Fibroblast of lung (primary cell): Measurements from ENCODE around the gene AHR.

Source experiments
- EZH2 ChIP-seq: IDR thresholded peaks from 2 replicates; pipeline ENCODE4 v1.5.1; 2012; ENCODE audit warnings: low read length, control low read depth, mild to moderate bottlenecking; ENCODE audit errors: missing control alignments
- TF ChIP-seq, protein P1 (sequence below), 2 donors: IDR thresholded peaks in 1 of 2; conservative IDR thresholded peaks in 1 of 2; 1 replicate in 1 of 2; 2 replicates in 1 of 2; pipeline ENCODE4 v1.5.1; 2011 to 2012; ENCODE audit warnings: low read length in 2 of 2, control low read depth in 1 of 2, inconsistent platforms in 1 of 2, low read depth in 1 of 2, mild to moderate bottlenecking in 1 of 2

- no peak for TF ChIP-seq EZH2
- TF ChIP-seq, protein P1, sequence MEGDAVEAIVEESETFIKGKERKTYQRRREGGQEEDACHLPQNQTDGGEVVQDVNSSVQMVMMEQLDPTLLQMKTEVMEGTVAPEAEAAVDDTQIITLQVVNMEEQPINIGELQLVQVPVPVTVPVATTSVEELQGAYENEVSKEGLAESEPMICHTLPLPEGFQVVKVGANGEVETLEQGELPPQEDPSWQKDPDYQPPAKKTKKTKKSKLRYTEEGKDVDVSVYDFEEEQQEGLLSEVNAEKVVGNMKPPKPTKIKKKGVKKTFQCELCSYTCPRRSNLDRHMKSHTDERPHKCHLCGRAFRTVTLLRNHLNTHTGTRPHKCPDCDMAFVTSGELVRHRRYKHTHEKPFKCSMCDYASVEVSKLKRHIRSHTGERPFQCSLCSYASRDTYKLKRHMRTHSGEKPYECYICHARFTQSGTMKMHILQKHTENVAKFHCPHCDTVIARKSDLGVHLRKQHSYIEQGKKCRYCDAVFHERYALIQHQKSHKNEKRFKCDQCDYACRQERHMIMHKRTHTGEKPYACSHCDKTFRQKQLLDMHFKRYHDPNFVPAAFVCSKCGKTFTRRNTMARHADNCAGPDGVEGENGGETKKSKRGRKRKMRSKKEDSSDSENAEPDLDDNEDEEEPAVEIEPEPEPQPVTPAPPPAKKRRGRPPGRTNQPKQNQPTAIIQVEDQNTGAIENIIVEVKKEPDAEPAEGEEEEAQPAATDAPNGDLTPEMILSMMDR (conservative IDR thresholded peaks at IDR 0.05 in 1 of 2, IDR thresholded peaks at IDR 0.05 in 1 of 2; ENCODE audit: low read depth in 1 of 2, low read length in 2 of 2): no peak
Measured at GRCh38 chr7:17304926-17305325, 6.5 kb downstream of the AHR start.
